ENCODE measurements around the gene YIF1A. TPM values are rescaled to one million over a fixed set of nuclear protein-coding genes. Genes with fewer than 3 reads are reported as not detected.
"Not testable (repeated sequence)": the region's sequence is repeated elsewhere in the genome, so short reads cannot be mapped to it uniquely, and the experiment has no call there.

The YIF1A gene
- total RNA-seq, 1 donor = 119 TPM

- no peak for DNase-seq (ENCODE audit: low read depth)
- TF ChIP-seq CTCF (IDR thresholded peaks at IDR 0.05; ENCODE audit: insufficient read depth, low read length) = no peak
- no peak overlapping the region for H3K4me3 ChIP-seq (ENCODE audit: low read depth, low read length)
These were observed 34.7 kb upstream of the YIF1A start for GRCh38 chr11:66323684-66324083.

DNA sequence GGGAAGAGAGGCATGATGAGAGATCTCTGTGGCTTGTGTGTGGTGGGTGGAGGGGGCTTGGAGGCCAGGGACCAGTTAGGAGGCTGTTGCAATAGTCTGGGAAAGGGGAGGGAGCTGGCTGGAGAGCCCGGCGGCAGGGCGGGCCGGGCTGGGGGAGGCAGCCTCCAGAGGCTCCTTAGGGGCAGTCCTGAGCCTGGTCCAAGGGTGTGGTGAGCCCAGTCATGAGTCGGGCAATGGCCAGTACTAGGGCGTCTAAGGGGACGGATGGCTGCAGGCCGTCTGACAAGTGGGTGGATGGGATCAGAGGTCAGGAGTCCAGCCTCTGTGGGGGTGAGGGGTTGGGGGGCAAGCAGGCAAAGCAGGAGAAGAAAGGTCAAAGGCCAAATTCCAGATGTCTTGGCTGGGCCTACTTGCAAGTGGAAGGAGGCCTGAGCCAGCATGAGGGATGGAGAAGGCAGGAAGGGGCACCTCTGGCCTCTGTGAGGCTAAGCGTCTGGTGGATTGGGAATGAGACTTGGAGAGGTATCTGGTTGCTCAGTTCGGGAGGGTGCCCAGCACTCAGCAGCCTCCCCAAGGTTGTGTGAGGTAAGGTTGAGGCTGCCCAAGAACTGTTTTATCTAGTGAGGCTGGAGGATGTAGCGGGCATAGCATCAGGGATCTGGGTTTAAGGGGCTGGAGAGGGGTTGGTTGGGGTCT, 33.9 kb upstream of the YIF1A start:
- peak; percentile 89 for DNase-seq (ENCODE audit: low read depth)
- H3K4me3 ChIP-seq (ENCODE audit: low read depth, low read length) = no peak overlapping the region
- TF ChIP-seq CTCF (IDR thresholded peaks at IDR 0.05; ENCODE audit: insufficient read depth, low read length) = no peak

DNA sequence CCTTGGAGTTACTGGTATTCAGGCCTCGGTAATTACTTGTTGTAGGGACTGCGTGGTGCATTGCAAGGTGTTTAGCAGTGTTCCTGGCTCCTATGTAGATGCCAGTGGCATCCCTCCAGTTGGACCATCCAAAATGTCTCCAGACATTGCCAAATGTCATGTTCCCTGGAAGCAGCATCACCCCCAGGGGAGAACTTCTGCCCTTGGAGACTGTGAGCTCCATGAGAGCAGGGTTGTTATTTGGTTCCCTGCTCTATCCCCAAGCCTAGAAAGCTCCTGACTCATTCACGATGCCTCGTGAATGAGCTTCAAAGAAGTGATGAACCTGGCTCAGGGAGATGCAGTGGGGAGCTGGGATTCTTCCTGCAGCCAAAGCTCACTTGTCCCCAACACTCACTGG, 32.7 kb upstream of the YIF1A start:
- H3K4me3 ChIP-seq (ENCODE audit: low read depth, low read length) = no peak overlapping the region
- DNase-seq (ENCODE audit: low read depth) = peak; percentile 53
- no peak for TF ChIP-seq CTCF (IDR thresholded peaks at IDR 0.05; ENCODE audit: insufficient read depth, low read length)

DNA sequence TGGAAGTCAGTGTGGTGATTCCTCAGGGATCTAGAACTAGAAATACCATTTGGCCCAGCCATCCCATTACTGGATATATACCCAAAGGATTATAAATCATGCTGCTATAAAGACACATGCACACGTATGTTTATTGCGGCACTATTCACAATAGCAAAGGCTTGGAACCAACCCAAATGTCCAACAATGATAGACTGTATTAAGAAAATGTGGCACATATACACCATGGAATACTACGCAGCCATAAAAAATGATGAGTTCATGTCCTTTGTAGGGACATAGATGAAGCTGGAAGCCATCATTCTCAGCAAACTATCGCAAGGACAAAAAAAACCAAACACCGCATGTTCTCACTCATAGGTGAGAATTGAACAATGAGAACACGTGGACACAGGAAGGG, 31.8 kb upstream of the YIF1A start:
- DNase-seq (ENCODE audit: low read depth); H3K4me3 ChIP-seq (ENCODE audit: low read depth, low read length): not testable (repeated sequence)

DNA sequence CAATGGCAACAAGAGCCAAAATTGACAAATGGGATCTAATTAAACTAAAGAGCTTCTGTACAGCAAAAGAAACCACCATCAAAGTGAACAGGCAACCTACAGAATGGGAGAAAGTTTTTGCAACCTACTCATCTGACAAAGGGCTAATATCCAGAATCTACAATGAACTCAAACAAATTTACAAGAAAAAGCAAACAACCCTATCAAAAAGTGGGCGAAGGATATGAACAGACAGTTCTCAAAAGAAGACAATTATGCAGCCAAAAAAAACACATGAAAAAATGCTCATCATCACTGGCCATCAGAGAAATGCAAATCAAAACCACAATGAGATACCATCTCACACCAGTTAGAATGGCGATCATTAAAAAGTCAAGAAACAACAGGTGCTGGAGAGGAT, 31.3 kb upstream of the YIF1A start:
- not testable (repeated sequence) for DNase-seq (ENCODE audit: low read depth); H3K4me3 ChIP-seq (ENCODE audit: low read depth, low read length)

DNA sequence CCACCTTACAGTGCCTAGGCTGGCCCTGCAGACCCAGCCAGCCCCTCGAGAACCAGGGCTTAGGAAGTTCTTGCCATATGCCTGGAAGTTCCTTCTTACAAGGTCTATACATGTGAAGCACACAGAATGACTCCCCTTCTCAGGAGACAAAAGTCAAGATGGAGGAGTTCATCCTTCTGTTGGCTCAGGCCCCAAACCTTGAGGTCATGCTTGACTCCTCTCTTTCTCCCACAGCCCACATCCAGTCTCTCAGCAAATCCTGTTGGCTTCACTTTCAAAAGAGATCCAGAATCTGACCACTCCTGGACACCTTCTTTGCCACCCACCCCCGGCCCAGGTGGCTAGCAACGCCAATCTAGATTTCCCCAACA, 29.6 kb upstream of the YIF1A start:
- H3K4me3 ChIP-seq (ENCODE audit: low read depth, low read length) = no peak overlapping the region
- no peak for TF ChIP-seq CTCF (IDR thresholded peaks at IDR 0.05; ENCODE audit: insufficient read depth, low read length)
- DNase-seq (ENCODE audit: low read depth) = no peak

DNA sequence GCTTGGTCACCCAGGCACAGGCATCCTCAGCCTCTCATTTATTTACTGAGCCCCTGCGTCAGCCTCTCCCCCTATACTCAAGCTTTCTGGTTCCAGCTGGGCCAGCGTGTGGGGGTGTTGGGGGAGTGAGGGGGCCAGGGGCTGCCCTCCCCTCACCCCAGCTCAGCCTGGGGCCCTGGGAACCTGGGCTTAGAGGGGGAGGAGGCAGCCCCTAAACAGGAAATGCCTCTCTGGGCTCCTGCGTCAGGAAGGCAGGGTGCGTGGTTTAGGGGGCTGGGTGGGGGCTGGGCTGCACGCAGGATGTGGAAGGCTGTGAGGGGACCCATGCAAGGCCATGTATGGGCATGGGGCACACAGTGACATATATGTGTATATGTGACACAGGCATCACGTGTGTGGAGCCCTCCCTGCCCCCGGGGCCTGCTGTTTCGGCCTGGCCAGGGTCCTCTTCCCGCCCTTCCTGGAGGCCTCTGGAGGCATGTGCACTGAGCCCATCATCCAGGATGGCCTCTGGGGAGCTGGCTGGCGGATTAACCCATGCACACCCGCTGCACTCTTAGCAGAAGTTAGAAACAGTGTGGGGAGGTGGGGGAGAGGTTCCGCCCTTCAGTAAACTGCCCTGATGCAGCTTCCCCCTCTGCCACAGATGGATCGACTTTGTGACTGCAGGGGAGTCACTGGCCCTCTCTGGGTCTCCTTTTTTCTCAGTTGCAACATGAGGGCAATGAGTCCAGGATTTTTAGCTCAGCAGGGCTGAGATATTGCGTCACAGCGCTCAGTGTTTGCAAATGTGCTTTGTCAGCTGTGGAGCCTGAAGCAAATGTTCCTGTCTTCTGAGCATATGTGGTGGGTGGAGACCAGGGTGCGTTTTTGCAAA, 29.0 kb upstream of the YIF1A start:
- TF ChIP-seq CTCF (IDR thresholded peaks at IDR 0.05; ENCODE audit: insufficient read depth, low read length) = no peak
- peak; percentile 95 for DNase-seq (ENCODE audit: low read depth)
- peak overlapping the region; percentile 37 for H3K4me3 ChIP-seq (ENCODE audit: low read depth, low read length)

Measured in fibroblast of the aortic adventitia (primary cell).